Measurements from ENCODE around the gene FANK1.
"Not testable (repeated sequence)": the region's sequence is repeated elsewhere in the genome, so short reads cannot be mapped to it uniquely, and the experiment has no call there.

GRCh38 chr10:125927265-125927664 is 30.9 kb downstream of the FANK1 start:
- not testable (repeated sequence) for TF ChIP-seq CTCF, POLR2A (IDR thresholded peaks at IDR 0.05)
